Measurements from ENCODE around the gene SLC30A7.
"Not testable (repeated sequence)": the region's sequence is repeated elsewhere in the genome, so short reads cannot be mapped to it uniquely, and the experiment has no call there.

SLC30A7 gene

DNA sequence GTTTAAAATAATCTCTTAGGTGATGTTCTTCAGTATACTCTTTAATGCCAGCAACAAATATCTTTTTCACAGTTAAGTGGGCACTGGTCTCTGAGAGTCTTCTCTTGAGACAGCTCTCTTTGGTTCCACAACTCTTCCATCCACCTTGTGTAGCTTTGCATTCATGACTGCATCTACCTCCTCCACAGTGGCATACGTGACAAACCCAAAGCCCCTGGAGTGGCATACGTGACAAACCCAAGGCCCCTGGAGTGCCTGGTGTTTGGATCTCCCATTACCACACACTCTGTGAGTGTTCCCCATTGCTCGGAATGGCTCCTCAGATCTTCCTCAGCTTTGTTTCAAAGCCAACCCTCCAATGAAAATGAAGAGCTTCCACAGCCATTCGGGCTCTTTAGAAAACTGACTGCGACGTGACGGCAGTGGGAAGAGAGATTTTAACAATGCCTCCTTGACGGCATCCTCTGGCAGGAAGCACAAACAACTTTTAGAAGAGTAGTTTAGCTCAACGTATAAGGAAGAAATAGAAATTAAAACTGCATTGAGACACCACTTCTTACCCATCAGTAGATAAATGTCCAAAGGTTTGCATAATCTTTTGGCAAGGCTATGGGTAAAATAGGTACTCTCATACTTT lies 45.8 kb downstream of the SLC30A7 start:
- DNase-seq: no peak

GRCh38 chr1:100942304-100943046 lies 46.6 kb downstream of the SLC30A7 start:
- DNase-seq: no peak

DNA sequence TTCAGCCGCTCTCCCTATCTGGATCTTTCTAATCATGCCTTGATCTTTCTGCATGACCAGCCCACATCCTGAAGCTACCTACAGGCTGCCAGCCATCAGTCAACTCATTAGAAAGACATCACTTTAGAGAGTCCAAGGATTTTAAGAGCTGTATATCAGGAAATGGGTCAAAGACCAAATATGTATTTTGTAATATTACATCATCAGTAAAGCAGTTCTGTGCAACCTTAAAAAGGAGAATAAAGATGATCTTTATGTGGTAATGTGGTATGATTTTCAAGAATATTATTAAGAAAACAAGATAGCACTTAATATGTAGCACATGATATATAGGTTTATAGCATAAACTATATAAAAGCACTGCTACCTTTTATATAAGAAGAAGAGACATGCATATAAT lies 47.6 kb downstream of the SLC30A7 start:
- no peak for DNase-seq

- DNase-seq: not testable (repeated sequence)
These were observed 50.2 kb downstream of the SLC30A7 start for GRCh38 chr1:100946064-100946463.

DNA sequence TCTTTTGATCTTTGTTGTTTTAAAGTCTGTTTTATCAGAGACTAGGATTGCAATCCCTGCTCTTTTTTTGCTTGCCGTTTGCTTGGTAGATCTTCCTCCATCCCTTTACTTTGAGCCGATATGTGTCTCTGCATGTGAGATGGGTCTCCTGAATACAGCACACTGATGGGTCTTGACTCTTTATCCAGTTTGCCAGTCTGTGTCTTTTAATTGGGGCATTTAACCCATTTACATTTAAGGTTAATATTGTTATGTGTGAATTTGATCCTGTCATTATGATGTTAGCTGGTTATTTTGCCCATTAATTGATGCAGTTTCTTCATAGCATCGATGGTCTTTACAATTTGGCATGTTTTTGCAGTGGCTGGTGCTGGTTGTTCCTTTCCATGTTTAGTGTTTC lies 51.9 kb downstream of the SLC30A7 start:
- not testable (repeated sequence) for DNase-seq

GRCh38 chr1:100948721-100949405 lies 53.0 kb downstream of the SLC30A7 start:
- DNase-seq: not testable (repeated sequence)

- DNase-seq: not testable (repeated sequence)
These were observed 53.7 kb downstream of the SLC30A7 start for GRCh38 chr1:100949515-100950158.

DNA sequence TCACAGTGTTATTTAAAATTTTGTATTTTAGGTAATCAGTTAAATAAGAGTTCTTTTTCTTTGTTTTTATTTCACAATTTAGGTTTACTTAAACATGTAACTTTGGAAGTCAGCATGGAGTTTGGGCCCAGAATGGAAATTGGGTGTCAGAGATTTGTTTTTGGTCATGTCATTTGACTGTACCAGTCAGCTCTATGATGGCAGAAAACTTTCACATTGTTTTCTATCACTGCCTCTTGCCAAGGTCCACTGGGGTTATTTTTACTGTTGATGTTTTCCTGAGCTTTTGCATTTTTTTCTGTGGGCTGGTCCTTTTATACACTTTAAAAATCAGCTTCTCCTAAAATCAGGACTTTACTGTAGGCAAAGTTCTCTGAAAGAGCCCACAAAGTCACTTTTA lies 54.4 kb downstream of the SLC30A7 start:
- DNase-seq: no peak

- DNase-seq: no peak
These were observed 54.9 kb downstream of the SLC30A7 start for GRCh38 chr1:100950781-100951180.

GRCh38 chr1:100952104-100952745 lies 56.3 kb downstream of the SLC30A7 start:
- DNase-seq: no peak

- DNase-seq: not testable (repeated sequence)
These were observed 57.1 kb downstream of the SLC30A7 start for GRCh38 chr1:100952970-100953369.

DNA sequence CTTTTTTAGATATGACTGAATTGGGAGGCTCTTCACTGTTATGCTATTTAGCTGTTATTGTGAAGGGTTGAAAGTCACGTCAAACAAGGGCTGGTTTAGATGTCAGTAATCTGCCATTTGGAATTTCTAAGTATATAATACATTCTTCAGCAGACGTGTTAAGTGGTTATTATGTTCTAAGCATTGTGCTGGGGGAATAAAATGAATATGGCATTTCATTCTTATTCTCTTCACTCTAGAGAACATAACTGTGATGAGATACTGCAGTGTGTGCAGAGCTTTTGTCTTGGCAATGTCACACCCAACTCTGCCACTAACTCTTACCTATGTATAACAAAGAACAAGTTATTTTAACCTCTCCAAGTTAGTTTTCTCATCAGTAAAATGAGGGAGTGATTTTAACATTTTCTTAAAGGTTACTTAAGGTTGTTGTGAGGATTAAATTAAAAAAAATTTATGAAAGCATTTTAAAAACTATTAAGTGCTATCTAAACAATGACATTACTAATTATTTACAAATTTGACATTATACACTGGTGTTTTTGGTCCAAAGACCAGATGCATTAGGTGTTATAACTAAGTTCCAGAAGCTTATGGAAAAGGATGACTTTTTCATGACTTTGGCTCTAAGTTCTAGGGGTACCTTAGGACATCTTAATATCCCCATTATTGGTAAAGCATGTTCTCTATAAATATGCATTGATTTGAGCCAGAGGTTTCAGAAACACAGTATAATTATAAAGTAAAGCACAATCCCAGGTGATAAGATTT lies 58.3 kb downstream of the SLC30A7 start:
- no peak for DNase-seq

GRCh38 chr1:100955322-100955721 lies 59.4 kb downstream of the SLC30A7 start:
- no peak for DNase-seq

- no peak for DNase-seq
These were observed 63.7 kb downstream of the SLC30A7 start for GRCh38 chr1:100959502-100960060.

GRCh38 chr1:100960098-100960497 lies 64.2 kb downstream of the SLC30A7 start:
- DNase-seq: no peak

DNA sequence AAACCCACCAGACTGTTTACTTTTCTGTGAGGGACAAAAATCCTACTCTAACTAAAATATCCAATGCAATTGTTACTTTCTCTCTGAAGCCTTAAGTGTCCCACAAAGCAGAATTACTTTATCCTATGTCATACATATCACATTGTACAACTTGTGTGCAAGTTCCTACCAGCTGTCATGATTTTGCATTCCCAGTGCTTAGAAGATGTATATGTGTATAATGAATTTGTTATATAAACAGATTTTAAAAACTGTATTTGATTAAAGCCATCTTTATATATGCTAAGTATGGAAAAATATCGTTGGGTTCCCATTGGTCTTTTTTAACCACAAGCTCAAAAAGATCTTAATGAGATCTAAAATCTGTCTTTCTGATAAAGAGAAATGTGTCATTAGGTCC lies 72.7 kb downstream of the SLC30A7 start:
- no peak for DNase-seq

- no peak for DNase-seq
These were observed 73.4 kb downstream of the SLC30A7 start for GRCh38 chr1:100969327-100969726.

DNA sequence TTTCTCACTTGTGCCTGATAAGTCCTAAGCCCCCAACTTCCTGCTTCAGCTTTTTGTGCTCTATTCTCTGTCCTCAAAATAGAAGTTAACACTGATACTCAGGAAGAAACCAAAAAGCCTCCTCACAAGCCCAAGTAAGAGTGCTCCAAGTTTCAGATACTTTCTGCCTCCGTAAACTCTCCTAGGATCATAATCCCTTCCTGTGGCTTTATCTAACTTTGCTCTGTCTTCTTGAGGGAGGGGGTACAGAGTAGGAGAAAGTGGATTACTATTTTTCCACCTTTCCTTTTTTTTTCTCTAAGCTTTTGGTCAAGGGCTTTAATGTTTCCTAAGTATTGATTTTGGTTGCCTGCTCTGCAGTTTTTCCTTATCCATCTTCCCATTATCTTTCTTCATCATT lies 75.1 kb downstream of the SLC30A7 start:
- no peak for DNase-seq

- no peak for DNase-seq
These were observed 76.3 kb downstream of the SLC30A7 start for GRCh38 chr1:100972185-100972584.

DNA sequence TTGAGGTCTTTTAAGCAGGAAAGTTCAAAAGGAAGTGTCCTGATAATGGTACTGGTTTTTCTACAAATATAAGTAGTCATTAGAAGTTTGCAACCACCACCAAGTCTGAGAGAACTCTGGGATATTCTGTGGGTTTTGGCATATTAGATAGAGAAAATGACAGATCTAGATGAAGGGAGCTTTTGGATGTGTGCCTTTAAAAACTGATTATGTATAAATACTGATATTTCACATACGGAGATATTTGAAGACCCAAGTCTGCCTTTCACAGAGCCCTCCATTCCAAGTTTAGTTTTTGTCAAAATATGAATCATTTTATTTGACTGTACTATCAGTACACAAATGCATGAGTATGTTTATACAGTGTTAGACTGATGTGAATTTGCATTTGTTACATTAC lies 81.0 kb downstream of the SLC30A7 start:
- DNase-seq: no peak

- DNase-seq: no peak
These were observed 83.7 kb downstream of the SLC30A7 start for GRCh38 chr1:100979631-100980030.

- DNase-seq: no peak
These were observed 86.9 kb downstream of the SLC30A7 start for GRCh38 chr1:100982793-100983192.

Data from hippocampal formation (tissue), 2 donors.